ENCODE measurements around the gene PKLR.
A peak's percentile ranks its signal among the peaks of the same experiment; 100 is the strongest.

The PKLR gene

GRCh38 chr1:155324717-155325602 is 23.7 kb upstream of the PKLR start:
- H3K36me3 ChIP-seq (ENCODE audit: insufficient read depth, low read length) = peaks cover 39% of the 10 kb centered on the region
- peak overlapping the region; percentile 90 for H3K4me3 ChIP-seq (ENCODE audit: low read length)
- H3K9ac ChIP-seq (ENCODE audit: low read depth, low read length) = peak overlapping the region; percentile 71
- H3K27me3 ChIP-seq (ENCODE audit: insufficient read depth, low read length) = peaks cover 10% of the 10 kb centered on the region; the same call in 1 of the 2 replicates
- H3K27ac ChIP-seq (ENCODE audit: low read depth, low read length) = peak overlapping the region; percentile 55; the same call in 1 of the 2 replicates
- H3K4me1 ChIP-seq (ENCODE audit: insufficient read depth, low read length) = peaks cover 11% of the 10 kb centered on the region; the same call in 1 of the 2 replicates
- no peaks in the 10 kb centered on the region for H3K9me3 ChIP-seq (ENCODE audit: insufficient read depth, low read depth, low read length)
- 6% methylated on average over 59 of the region's 59 CpGs for WGBS

GRCh38 chr1:155324037-155324716 is 22.9 kb upstream of the PKLR start:
- Histone ChIP-seq H3K27me3 (ENCODE audit: insufficient read depth, low read length) (peaks cover 10% of the 10 kb centered on the region; the same call in 1 of the 2 replicates), H3K27ac (ENCODE audit: low read depth, low read length) (peak overlapping the region; percentile 83), H3K4me1 (ENCODE audit: insufficient read depth, low read length) (peaks cover 11% of the 10 kb centered on the region; the same call in 1 of the 2 replicates), H3K36me3 (ENCODE audit: insufficient read depth, low read length) (peaks cover 43% of the 10 kb centered on the region), H3K4me3 (ENCODE audit: low read length) (peak overlapping the region; percentile 90), H3K9ac (ENCODE audit: low read depth, low read length) (peak overlapping the region; percentile 71), H3K9me3 (ENCODE audit: insufficient read depth, low read depth, low read length) (no peaks in the 10 kb centered on the region)
- under 1% methylated on average over 44 of the region's 44 CpGs for whole genome bisulfite sequencing

- Histone ChIP-seq H3K36me3 (ENCODE audit: insufficient read depth, low read length) (peaks cover 45% of the 10 kb centered on the region), H3K4me3 (ENCODE audit: low read length) (peak overlapping the region; percentile 90), H3K27ac (ENCODE audit: low read depth, low read length) (peak overlapping the region; percentile 83), H3K9ac (ENCODE audit: low read depth, low read length) (peak overlapping the region; percentile 71), H3K9me3 (ENCODE audit: insufficient read depth, low read depth, low read length) (no peaks in the 10 kb centered on the region), H3K27me3 (ENCODE audit: insufficient read depth, low read length) (peaks cover 10% of the 10 kb centered on the region; the same call in 1 of the 2 replicates), H3K4me1 (ENCODE audit: insufficient read depth, low read length) (peaks cover 11% of the 10 kb centered on the region; the same call in 1 of the 2 replicates)
- 0% methylated on average over 29 of the region's 29 CpGs for WGBS
These were observed 22.4 kb upstream of the PKLR start for GRCh38 chr1:155323729-155324036.

- peaks cover 10% of the 10 kb centered on the region; the same call in 1 of the 2 replicates for H3K27me3 ChIP-seq (ENCODE audit: insufficient read depth, low read length)
- peaks cover 45% of the 10 kb centered on the region for H3K36me3 ChIP-seq (ENCODE audit: insufficient read depth, low read length)
- under 1% methylated on average over 55 of the region's 58 CpGs for WGBS
- peak overlapping the region; percentile 90 for H3K4me3 ChIP-seq (ENCODE audit: low read length)
- no peak overlapping the region for H3K9ac ChIP-seq (ENCODE audit: low read depth, low read length)
- peaks cover 11% of the 10 kb centered on the region; the same call in 1 of the 2 replicates for H3K4me1 ChIP-seq (ENCODE audit: insufficient read depth, low read length)
- peak overlapping the region; percentile 58; the same call in 1 of the 2 replicates for H3K27ac ChIP-seq (ENCODE audit: low read depth, low read length)
- H3K9me3 ChIP-seq (ENCODE audit: insufficient read depth, low read depth, low read length) = no peaks in the 10 kb centered on the region
These were observed 21.9 kb upstream of the PKLR start for GRCh38 chr1:155322953-155323728.

- Histone ChIP-seq H3K27ac (ENCODE audit: low read depth, low read length) (no peak overlapping the region), H3K27me3 (ENCODE audit: insufficient read depth, low read length) (peaks cover 10% of the 10 kb centered on the region; the same call in 1 of the 2 replicates), H3K4me1 (ENCODE audit: insufficient read depth, low read length) (peaks cover 11% of the 10 kb centered on the region; the same call in 1 of the 2 replicates), H3K9me3 (ENCODE audit: insufficient read depth, low read depth, low read length) (no peaks in the 10 kb centered on the region), H3K9ac (ENCODE audit: low read depth, low read length) (0 out of 2 replicates have a peak overlapping the region, but pooled peaks have one; percentile 7), H3K4me3 (ENCODE audit: low read length) (peak overlapping the region; percentile 90), H3K36me3 (ENCODE audit: insufficient read depth, low read length) (peaks cover 45% of the 10 kb centered on the region)
- WGBS = 2% methylated on average over 28 of the region's 28 CpGs
These were observed 21.3 kb upstream of the PKLR start for GRCh38 chr1:155322571-155322952.

- peaks cover 11% of the 10 kb centered on the region; the same call in 1 of the 2 replicates for H3K4me1 ChIP-seq (ENCODE audit: insufficient read depth, low read length)
- H3K9me3 ChIP-seq (ENCODE audit: insufficient read depth, low read depth, low read length) = no peaks in the 10 kb centered on the region
- H3K36me3 ChIP-seq (ENCODE audit: insufficient read depth, low read length) = peaks cover 45% of the 10 kb centered on the region
- peaks cover 10% of the 10 kb centered on the region; the same call in 1 of the 2 replicates for H3K27me3 ChIP-seq (ENCODE audit: insufficient read depth, low read length)
- H3K27ac ChIP-seq (ENCODE audit: low read depth, low read length) = no peak overlapping the region
- WGBS = 33% methylated on average over 27 of the region's 27 CpGs
- peak overlapping the region; percentile 90 for H3K4me3 ChIP-seq (ENCODE audit: low read length)
- 0 out of 2 replicates have a peak overlapping the region, but pooled peaks have one; percentile 7 for H3K9ac ChIP-seq (ENCODE audit: low read depth, low read length)
These were observed 20.6 kb upstream of the PKLR start for GRCh38 chr1:155321639-155322503.

GRCh38 chr1:155320661-155321617 is 19.7 kb upstream of the PKLR start, which contains the start of gene RUSC1:
TSS of gene RUSC1 (plus strand) at chr1:155320894. CDS start at chr1:155321774, 880 bp downstream.
- H3K27me3 ChIP-seq (ENCODE audit: insufficient read depth, low read length) = peaks cover 10% of the 10 kb centered on the region; the same call in 1 of the 2 replicates
- 0 out of 2 replicates have a peak within 1 kb of the TSS, but pooled peaks have one; percentile 13 for H3K27ac ChIP-seq (ENCODE audit: low read depth, low read length)
- H3K9me3 ChIP-seq (ENCODE audit: insufficient read depth, low read depth, low read length) = no peaks in the 10 kb centered on the region
- WGBS = 10% methylated on average over 51 of the region's 51 CpGs
- no peak within 1 kb of the TSS; the same call in 1 of the 2 replicates for H3K9ac ChIP-seq (ENCODE audit: low read depth, low read length)
- H3K36me3 ChIP-seq (ENCODE audit: insufficient read depth, low read length) = peaks cover 45% of the 10 kb centered on the region
- H3K4me3 ChIP-seq (ENCODE audit: low read length) = peak within 1 kb of the TSS; percentile 90
- H3K4me1 ChIP-seq (ENCODE audit: insufficient read depth, low read length) = peaks cover 11% of the 10 kb centered on the region; the same call in 1 of the 2 replicates

GRCh38 chr1:155320252-155320651 is 19.0 kb upstream of the PKLR start:
- Histone ChIP-seq H3K9ac (ENCODE audit: low read depth, low read length) (no peak overlapping the region), H3K4me1 (ENCODE audit: insufficient read depth, low read length) (peaks cover 11% of the 10 kb centered on the region; the same call in 1 of the 2 replicates), H3K27ac (ENCODE audit: low read depth, low read length) (0 out of 2 replicates have a peak overlapping the region, but pooled peaks have one; percentile 13), H3K27me3 (ENCODE audit: insufficient read depth, low read length) (peaks cover 10% of the 10 kb centered on the region; the same call in 1 of the 2 replicates), H3K36me3 (ENCODE audit: insufficient read depth, low read length) (peaks cover 42% of the 10 kb centered on the region), H3K4me3 (ENCODE audit: low read length) (peak overlapping the region; percentile 90), H3K9me3 (ENCODE audit: insufficient read depth, low read depth, low read length) (no peaks in the 10 kb centered on the region)
- WGBS = 74% methylated on average over 11 of the region's 11 CpGs

- Histone ChIP-seq H3K27ac (ENCODE audit: low read depth, low read length) (no peak overlapping the region), H3K4me3 (ENCODE audit: low read length) (no peak overlapping the region), H3K27me3 (ENCODE audit: insufficient read depth, low read length) (peaks cover 10% of the 10 kb centered on the region; the same call in 1 of the 2 replicates), H3K9me3 (ENCODE audit: insufficient read depth, low read depth, low read length) (no peaks in the 10 kb centered on the region), H3K9ac (ENCODE audit: low read depth, low read length) (no peak overlapping the region), H3K4me1 (ENCODE audit: insufficient read depth, low read length) (peaks cover 11% of the 10 kb centered on the region; the same call in 1 of the 2 replicates), H3K36me3 (ENCODE audit: insufficient read depth, low read length) (peaks cover 49% of the 10 kb centered on the region)
- WGBS = 93% methylated on average over 5 of the region's 5 CpGs
These were observed 18.3 kb upstream of the PKLR start for GRCh38 chr1:155319536-155319935.

Measured in HUES64 (cell line).